Measurements from ENCODE around the gene TRIOBP.
A peak's percentile ranks its signal among the peaks of the same experiment; 100 is the strongest.

The TRIOBP gene

DNA sequence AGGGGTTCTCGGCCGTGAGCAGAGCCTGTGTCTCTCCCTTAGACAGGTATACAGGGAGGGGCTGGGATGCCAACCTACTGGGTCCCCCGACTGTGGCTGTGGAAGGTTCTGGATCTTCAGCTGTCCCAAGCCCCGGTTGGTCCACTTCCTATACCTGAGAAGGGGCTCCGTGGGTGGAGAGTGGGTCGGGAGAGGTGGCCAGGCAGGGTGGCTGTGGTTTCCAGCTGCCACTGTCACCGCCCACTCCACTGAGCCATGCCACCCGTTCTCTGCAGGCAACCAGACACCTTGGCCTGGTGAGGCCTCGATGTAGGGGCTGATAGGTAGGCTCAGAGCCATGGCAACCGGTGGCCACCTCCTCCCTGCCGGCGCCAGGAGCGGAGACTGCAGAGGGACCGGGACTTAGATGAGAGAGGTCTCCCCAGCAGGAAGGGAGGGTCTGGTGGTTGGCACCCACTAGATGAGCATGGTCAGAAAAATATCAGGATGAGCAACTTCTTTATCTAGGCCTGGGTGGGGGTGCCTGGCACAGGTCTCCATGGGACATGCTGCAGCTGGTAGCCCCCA lies 53.8 kb downstream of the TRIOBP start:
- DNase-seq (ENCODE audit: low read depth) = no peak

DNA sequence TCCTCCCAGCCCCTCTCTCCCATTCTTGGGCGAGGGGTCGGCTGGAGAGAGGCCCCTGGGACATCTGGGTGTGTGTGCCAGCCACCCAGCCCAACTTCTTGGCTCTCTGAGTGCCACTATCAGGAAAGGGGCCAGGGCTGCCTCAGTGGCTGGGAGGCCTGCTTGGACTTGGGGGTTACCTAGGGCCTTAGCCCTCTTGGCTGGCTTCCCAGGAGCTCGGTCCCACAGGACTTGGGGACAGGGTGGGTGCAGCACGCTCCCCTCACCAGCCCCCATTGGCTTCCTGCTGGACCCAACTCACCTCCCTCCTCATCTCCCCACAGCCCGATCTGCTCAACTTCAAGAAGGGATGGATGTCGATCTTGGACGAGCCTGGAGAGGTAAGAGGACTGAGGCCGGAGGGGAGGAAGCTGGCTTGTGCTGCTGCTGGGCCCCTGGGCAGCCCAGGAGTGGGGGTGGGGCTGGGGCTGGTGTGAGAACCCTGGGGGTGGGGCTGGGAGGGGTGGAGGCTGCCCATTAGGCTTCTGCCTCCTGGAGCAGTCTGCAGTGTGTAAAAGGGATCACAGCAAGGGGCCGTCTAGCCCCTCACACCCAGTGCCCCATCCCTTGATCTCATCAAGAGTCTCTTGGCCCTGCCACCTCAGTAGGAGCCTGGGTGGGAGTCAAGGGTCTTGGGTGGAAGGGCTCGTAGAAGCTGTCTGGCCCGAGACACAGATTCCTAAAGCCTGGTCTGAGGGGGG lies 54.8 kb downstream of the TRIOBP start:
- DNase-seq (ENCODE audit: low read depth) = no peak

DNA sequence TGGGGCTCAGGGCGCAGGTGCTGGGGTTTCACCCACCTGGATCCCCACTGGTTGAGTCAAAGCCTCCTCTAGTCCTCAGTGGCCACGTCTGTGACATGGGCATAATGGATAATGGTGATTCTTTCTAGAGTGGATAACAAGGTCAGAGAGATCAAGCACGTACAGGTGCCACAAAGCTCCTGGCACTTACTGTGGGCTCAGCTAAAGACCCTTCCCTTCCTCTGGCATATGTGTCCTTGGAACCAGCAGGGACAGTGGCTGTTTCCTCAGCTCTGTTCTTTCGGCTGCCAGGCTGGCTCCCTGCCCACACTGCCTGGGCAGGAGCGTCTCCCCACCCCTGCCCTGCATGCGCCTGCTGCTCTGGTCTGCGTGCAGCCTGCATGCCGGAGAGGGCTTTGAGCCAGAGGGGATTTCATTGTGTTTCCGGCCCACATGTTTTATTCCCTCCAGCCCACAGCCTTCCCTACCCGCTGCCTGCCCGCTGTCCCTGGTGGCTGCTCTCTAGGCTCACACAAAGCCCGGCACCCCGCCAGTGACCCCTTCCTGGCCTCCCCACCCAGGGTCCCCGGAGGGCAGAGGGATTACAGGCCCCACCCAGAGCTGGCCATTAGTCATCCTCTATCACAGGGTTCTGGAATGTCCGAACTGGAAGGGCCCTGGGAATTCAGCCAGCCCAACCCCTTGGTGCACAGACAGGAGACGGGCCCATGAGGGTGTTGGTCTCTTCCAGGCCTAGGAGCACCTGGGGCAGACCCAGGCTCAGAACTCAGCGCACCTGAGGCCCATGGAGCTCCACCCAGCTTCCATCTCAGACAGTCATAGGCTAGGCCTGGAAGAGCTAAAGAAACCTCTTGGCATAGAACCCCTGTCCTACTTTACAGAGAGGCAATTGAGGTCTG lies 55.6 kb downstream of the TRIOBP start:
- DNase-seq (ENCODE audit: low read depth) = peak; percentile 91

DNA sequence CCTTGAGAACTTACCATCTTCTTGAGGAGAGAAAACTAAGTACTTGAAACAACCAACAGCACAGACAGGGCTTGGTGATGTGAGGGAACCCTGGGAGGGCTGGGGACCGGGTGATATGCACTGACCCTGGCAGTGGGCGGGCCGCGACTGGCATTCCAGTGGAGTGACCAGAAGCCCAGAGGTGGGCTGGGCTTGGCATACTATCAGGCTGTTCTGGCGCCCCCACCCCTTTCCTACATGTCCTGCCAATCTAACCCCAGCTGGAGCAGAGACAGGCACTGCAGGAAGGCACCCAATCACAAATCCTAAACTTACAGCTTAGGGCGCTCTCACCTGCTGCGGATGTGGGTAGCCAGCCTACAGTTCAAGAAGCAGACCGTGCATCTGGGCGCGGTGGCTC lies 56.9 kb downstream of the TRIOBP start:
- no peak for DNase-seq (ENCODE audit: low read depth)

DNA sequence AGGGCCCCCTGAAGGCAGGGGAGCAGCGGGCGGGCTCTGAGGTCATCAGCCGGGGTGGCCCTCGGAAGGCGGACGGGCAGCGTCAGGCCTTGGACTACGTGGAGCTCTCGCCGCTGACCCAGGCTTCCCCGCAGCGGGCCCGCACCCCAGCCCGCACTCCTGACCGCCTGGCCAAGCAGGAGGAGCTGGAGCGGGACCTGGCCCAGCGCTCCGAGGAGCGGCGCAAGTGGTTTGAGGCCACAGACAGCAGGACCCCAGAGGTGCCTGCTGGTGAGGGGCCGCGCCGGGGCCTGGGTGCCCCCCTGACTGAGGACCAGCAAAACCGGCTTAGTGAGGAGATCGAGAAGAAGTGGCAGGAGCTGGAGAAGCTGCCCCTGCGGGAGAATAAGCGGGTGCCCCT lies 60.8 kb downstream of the TRIOBP start:
- no peak for DNase-seq (ENCODE audit: low read depth)

DNA sequence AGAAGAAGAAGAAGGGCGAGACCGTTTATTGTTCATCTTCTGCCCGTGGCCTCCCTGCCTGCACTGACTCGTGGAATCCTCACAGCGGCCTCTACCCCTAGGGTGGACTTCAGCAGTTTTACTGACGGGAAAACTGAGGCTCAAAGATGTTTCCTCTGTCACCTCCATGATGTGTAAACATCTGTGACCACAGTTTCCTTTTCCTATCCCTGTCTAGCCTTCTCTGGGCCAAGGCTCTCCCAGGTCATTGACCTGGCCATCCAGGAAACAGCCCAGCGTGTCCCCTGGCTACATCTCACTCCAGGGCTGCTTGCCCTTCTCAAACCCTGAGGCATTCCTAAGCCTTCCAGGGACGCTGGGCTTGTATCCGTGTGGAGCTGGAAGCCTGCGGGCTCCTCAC lies 61.8 kb downstream of the TRIOBP start:
- DNase-seq (ENCODE audit: low read depth) = no peak

DNA sequence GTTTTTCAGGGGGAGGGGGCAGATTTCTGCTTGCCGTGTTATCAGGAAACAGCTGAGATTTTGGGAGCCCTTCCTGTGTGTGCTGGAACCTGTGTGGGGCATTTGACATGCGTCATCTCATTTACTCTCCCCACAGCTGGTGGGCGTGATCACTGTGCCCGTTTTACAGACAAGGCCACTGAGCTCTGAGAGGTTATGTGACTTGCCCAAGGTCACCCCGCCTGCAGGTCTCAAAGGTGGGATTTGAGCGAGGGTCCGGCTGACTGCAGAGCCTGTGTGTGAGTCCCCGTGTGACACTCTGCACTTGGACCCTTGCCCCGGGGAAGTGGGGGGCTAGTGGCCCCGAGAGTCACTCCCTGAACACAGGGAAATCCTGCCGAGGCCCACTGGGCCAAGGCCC lies 62.4 kb downstream of the TRIOBP start:
- DNase-seq (ENCODE audit: low read depth) = no peak

DNA sequence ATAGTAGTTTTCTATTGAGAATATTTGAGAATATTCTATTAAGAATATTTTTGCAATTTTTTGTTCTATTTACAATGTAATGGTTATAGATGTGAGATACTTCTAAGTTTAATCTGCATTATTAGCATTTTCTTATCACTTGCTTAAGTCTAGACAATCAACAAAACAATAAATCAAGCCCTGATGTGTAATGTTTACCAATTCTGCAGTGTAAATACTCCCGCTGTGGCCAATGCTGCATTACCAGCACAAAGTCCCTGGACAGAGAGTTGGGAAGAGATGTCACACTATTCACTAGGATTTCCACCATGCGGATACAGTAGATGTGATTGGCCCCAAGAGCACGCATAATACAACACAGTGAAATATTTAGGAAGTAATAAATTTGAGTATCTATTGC lies 63.3 kb downstream of the TRIOBP start:
- DNase-seq (ENCODE audit: low read depth) = no peak

DNA sequence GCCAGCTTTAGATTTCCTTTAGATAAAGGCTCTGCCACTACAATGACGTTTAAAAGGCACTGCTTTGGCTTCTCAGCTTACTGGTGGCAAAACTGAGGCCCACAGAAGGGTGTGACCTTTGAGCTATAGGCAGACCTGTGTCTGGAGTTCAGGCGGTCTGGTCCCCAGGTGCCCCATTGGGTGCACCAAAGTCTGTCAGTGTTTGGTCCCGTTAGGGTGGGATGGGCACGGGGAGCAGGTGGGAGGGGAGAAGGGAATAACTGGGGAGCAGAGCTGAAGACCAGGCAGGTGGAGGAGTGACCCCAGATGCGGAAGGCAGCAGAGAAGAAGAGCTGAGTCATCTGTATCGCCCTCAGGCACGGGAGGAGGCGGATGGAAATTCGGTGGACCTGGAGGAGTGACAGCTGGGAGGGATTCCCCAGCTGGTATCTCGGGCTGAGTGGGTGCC lies 65.6 kb downstream of the TRIOBP start:
- no peak for DNase-seq (ENCODE audit: low read depth)

DNA sequence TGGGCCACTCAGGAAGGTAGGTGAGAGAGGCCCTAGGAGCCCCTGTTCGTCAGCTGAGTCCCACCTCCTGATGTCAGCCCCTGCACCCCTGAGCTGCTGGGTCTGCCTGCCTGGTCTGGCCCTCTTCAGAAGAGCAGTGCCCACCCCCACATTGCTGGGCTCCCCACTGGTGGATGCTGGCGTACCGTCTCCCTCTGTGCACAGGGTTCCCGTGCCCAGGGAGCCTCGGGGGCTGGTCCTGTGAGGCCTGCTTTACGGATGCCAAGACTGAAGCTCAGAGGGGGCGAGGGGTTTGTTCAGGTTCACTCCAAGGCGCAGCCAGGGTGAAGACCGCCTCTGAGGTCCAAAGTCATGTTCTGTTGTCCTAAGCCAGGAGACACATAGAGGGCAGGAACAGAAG lies 66.2 kb downstream of the TRIOBP start:
- no peak for DNase-seq (ENCODE audit: low read depth)

DNA sequence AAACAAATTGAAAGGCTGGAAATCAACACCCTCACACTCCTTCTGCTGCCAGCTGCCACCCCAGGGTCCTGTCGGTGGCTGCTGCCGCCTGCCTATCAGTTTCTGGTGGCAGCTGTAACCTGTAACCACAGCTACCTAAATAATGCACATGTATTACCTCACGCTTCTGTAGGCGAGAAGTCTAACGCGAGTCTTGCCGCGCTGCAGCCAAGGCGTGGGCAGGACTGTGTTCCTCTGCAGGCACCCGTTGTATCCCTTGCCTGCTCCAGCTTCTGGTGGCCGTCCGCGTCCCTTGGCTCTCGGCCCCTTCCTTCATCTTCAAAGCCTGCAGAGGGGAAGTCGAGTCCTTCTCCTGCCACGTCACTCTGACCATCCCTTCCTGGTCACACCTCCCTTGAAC lies 66.8 kb downstream of the TRIOBP start:
- no peak for DNase-seq (ENCODE audit: low read depth)

DNA sequence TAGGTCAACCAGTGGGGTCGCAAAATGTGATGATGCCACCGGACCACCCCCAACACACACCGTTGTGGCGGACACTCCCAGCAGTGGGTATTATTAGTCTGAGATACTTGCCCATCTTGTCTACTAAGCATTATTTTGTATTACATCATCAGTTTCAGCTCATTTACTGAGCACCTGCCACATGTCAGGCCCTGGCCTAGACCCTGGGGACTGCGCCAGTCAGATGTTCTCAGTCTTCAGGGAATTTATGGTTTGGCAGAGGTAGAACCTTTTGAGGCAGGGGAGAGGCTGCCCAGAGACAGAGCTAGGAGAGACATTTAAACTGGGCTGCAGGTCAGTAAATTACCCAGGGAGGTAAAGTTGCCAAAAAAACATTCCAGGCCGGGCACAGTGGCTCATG lies 67.8 kb downstream of the TRIOBP start:
- no peak for DNase-seq (ENCODE audit: low read depth)

DNA sequence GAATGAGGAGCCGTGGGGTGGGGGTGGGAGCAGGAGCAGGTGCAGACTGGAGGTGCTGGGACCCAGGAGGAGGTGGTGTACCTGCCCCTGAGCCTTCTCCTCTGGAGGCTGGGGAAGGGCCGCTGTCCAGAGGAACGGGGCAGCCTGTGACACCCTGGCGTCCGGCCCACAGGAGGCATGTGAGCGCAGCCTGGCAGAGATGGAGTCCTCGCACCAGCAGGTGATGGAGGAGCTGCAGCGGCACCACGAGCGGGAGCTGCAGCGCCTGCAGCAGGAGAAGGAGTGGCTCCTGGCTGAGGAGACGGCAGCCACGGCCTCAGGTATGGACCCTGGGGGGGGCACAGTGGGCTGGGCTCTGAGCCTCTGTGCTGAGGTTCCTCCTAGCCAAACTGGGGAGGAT lies 68.7 kb downstream of the TRIOBP start:
- no peak for DNase-seq (ENCODE audit: low read depth)

DNA sequence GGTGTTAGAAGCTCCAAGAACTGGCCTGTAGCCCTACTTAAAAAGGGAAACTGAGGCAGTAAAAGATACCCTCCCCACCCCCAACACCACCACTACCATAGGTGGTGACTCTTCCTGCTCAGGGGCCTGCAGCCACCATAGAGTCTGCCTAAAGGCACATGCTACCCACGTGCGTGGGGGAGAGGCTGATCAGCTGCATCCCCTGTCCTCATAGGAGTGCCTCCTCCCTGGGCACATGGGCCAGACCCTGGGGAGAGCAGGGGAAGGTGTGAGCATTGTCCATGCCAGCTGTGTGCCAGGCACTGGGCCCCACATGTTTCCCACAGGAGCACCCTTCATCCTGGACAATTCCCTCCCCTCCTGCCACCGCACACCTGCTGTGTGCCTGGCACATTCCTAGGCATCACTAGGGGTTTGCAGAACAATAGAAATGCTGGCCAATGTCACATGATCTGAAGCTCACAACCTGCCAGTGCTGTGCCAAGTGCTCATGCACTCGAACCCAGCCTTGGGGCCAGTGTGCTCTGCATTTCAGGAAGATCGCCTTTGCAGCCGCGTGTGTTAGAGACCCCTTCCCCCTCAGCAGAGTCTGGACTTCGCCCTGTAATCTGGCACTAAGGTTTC lies 69.2 kb downstream of the TRIOBP start:
- no peak for DNase-seq (ENCODE audit: low read depth)

DNA sequence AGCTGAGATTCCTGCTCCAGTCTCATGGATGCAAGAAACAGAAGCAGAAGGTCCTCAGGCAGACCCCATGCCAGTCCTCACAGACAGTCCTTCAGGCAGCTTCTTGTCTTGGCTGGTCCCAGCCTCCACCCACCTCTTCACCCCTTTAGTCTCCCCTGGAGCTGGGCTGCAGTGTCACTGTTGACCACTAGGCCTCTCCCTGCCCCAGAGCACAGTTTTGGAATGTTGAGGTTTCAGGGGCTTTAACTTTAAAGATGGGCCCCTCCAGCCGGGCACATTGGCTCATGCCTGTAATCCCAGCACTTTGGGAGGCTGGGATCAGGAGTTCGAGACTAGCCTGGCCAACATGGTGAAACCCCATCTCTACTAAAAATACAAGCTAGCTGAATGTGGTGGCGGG lies 71.4 kb downstream of the TRIOBP start:
- DNase-seq (ENCODE audit: low read depth) = no peak

DNA sequence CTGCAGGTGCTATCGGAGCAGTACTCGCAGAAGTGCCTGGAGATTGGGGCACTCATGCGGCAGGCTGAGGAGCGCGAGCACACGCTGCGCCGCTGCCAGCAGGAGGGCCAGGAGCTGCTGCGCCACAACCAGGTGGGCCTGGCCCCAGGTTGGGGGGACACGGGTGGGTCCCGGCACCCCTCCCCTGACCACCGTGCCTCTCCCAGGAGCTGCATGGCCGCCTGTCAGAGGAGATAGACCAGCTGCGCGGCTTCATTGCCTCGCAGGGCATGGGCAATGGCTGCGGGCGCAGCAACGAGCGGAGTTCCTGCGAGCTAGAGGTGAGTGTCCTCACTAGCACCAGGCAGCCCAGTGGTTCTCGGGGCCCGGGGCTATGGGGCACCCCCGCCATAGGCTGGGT lies 72.2 kb downstream of the TRIOBP start:
- no peak for DNase-seq (ENCODE audit: low read depth)

DNA sequence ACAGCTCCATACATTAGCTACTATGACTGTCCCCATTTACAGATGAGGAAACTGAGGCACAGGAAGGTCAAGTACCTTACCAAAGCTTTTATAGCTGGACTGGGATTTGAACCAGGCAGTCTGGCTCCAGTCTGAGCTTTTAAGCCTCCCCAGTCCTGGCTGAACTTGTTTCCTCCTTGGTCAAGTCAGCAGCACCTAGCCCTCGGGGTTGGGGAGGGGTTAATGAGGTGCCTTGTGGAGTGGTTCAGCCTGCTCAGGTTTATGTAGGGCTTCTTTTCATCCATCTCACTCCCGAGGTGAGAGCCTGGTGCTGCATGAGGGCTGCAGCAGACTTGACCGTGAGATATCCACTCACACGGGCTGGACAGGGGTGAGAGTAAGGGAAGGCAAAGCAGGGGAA lies 74.2 kb downstream of the TRIOBP start:
- no peak for DNase-seq (ENCODE audit: low read depth)

DNA sequence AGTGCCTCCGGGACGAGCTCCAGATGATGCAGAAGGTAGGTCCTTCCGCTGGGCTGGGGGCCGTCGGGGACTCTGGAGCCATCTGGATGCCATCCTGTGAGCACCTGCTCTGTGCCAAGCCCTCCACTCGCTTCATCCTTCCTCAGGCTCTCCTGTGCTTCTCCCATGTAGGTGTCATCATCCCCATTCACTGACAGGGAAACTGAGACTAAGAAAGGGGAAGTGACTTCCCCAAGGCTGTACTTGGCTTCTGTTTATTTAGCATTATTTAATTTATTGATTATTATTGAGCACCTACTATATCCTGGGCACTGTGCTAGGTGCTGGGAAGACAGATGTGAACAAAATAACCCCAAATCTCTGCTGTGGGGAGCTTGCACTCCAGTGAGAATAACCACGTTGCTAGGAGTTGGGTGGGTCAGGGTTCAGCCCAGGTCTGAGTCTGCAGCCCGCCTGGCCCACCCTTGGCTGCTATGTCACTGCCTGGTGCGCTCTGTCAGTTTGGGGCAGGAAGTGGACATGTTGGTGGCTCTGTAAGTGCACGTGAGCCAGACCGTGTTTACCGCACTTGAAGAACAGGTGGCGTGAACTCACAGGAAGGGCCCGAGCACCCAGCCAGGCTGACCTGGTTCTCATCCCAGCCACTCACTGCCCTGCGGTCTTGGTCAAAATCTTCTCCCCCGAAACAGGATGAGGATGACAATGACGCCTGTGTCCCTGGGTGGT lies 75.0 kb downstream of the TRIOBP start:
- DNase-seq (ENCODE audit: low read depth) = no peak

DNA sequence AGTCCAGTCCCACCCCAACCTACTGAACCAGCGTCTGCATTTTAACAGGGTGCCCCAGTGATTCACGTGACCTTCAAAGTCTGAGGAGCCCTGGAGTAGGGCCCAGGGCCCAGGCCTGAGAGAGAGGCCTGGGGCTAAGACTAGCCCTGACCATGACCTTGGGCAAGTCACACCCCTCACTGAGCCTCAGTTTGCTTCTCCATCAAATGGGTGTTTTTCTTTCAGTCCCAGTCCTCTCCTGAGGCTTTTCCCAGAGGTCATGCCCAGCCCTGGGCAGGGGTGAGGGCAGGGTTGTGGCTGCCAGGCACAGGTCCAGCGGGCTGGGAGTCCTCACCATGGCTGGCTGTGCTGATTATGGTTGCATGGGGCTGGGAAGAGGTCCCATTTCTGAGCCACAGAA lies 77.9 kb downstream of the TRIOBP start:
- DNase-seq (ENCODE audit: low read depth) = no peak

DNA sequence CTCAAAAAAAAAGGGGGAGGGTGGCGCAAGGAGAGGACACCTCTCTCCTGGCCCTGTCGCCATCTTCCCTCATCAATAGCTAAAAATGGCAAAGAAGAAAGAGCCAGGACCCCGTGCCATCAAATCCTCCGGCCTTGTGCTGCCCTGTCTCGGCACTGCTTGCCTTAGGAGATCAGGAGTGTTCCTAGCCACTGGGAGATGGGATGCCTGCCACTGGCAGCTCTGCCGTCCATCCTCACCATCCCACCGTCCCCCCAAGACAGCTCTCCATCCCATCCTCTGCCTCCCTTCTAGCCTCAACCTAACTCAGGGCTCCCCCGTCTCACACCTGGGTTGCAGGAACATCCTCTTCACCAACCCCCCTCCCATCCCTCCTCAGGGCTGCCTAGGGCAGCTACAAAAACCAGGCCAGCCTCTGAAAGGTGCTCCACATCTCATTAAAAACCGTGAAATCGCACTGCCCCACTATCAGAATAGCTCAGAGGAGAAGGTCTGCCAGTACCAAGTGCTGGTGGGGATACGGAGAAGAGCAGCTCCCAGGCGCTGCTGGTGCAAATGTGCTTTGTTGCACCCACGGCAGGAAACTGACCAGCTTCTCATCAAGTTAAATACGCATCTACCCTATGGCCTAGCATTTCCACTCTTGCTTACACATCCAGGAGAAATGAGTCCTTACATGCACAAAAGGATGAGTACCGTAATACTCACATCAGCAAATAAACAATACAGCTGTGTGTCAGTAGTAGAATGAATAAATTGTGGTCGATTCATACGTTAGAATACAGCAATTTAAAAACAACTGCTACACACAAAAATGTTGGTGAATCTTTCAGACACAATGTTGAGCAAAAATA lies 79.2 kb downstream of the TRIOBP start:
- DNase-seq (ENCODE audit: low read depth) = no peak

DNA sequence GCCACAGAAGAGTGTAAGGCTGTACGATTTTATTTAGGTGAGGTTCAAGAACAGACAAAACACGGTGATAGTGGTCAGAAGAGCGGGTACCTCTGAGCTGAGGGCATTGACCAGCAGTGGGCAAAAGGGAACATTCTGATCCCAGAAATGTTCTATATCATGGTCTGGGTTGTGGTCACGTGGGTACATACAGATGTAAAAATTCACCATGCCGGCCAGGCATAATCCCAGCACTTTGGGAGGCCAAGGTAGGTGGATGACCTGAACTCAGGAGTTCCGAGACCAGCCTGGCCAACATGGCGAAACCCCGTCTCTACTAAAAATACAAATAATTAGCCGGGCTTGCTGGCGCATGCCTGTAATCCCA lies 79.8 kb downstream of the TRIOBP start:
- no peak for DNase-seq (ENCODE audit: low read depth)
